ENCODE data around the gene TMEM18.

The TMEM18 gene

DNA sequence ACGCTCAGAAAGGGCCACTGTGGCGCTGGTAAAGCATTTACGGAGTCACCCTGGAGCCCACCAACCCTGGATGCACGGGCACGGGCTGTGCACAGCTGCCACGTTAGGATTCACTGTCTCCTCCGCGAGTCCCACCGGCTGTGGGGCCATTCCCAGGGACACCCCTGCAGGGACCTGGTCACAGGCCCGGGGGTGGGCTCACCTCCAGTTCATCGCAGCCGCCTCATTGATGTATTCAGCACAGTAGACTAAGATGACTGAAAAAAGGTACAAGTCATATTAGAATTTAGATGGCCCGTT, 4.7 kb downstream of the TMEM18 start:
- DNase-seq (ENCODE audit: low read depth, low spot score): no peak

DNA sequence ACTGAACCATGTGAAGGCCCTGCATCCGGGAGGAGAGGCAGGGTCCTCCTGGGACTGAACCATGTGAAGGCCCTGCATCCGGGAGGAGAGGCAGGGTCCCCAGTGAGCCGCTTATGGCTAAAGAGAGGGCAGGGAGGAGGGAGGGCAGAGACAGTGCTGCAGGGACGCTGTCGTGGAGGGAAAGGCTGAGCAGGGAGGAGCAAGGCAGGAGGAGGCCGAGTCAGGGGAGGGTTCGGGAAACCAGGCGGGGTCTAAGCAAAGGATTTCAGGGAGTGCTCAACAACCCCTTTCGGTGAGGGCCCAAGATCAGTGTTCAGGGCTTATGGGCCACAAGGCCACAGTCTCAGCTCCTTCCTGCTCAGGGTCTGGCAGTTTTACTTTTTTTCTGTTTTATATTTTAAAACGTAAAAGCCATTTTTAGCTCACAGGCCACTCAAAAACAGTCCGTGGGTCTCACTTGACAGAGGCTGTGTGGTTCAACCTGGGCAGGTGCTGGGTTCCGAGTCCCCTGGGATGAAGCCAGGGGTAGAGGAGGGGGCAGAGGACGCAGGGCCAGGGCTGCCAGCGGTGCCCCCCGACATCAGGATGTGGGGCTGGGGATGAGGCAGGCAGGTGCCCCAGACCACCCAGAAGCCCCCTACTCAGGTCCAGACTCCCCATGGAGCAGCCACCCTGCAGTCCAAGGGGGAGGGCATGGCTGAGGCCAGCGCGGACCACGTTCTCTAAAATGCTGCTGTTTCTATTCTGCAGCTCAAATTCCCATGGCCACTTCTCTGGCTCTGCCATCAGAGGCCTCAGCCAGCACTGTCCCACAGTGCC, 5.2 kb downstream of the TMEM18 start:
- DNase-seq (ENCODE audit: low read depth, low spot score): no peak

DNA sequence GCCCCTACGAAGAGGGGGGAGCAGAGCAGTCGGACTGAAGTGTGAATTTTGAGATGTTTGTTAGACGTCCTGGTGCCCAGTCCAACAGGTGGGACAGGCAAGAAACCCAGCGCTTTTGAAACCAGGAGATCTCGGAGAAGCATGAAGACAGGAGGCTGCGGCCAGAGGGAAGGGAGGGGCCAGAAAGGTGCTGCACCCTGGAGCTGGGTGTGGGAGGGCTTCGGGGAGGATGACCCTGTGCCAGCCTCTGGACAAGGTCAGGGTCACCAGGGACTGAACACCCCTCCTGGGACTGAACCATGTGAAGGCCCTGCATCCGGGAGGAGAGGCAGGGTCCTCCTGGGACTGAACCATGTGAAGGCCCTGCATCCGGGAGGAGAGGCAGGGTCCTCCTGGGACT, 6.1 kb downstream of the TMEM18 start:
- no peak for DNase-seq (ENCODE audit: low read depth, low spot score)

DNA sequence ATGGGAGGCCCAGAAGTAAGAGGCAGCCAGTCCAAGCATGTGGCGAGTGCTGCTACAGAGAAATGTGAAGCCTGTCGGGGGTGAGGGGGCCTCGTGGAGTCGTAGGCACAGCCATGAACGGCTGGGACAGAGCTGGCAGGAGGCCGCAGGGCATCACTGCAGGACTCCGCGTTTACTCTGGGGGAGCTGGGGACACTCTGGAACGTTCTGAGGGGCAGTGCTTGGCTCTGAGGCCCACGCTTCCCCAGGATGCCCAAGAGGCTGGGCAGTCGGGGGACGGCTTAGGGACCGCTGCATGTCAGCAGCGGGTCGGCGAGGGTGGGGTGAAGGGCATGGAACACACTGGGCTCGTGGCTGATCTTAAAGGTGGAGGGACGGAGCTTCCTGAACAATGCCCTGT, 6.6 kb downstream of the TMEM18 start:
- no peak for DNase-seq (ENCODE audit: low read depth, low spot score)

DNA sequence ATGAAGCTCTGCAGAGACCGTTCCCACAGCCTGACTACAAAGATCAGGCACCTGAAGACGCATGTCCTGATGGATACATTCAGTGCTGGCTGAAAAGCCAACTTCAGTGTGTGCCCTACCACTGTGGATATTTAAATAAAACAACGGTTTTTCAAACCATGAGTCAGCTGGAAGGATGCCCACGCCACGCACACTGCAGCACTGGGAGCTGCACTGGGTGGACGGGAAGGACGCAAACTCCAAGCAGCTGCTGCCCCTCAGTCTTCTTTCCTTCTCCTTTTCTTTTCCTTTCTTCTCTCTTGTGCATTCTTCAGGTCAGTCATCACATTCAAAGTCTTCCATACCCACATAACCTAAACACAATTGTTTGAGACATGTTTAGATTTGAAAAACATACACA, 7.9 kb downstream of the TMEM18 start:
- DNase-seq (ENCODE audit: low read depth, low spot score): no peak

DNA sequence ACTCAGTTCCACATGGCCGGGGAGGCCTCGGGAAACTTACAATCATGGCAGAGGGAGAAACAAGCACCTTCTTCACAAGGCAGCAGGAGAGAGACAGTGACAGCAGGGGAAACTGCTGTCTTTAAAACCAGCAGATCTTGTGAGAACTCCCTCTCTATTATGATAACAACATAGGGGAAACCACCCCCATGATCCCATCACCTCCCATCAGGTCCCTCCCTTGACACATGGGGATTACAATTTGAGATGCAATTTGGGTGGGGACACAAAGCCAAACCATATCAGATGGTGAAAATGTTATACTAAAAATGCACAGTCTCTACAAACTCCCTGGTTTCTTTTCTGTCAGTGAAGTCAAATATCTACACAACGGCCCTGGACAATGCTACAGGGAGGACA, 9.2 kb downstream of the TMEM18 start:
- DNase-seq (ENCODE audit: low read depth, low spot score): no peak

DNA sequence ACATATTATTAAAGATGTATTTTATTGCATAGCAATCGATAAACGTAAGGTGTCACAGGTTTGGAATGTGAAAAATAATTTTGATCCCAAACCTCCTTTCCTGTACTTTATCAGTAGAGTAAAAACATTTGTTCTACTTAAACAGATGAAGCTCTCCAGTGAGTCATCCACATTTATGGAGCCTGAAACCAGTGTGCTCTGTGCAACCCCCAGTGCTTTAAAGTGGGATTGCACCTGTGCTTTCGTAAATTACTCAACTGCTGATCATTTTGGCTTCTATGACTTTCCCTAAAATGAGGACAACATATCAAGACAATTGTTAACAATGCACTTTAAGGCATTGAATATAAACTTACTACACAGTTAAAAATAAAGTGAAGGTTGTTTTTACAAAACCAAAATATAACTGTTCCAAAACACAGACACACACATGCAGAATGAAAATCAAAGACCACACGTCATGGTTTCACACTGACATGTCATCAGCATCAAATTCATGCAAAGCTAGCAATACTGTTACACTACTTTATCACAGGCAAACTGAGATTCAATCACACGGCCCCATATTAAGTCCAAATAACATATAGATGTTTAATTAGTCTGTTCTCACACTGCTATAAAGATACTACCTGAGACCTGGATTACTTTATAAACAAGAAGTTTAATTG, 9.7 kb downstream of the TMEM18 start:
- DNase-seq (ENCODE audit: low read depth, low spot score): no peak

DNA sequence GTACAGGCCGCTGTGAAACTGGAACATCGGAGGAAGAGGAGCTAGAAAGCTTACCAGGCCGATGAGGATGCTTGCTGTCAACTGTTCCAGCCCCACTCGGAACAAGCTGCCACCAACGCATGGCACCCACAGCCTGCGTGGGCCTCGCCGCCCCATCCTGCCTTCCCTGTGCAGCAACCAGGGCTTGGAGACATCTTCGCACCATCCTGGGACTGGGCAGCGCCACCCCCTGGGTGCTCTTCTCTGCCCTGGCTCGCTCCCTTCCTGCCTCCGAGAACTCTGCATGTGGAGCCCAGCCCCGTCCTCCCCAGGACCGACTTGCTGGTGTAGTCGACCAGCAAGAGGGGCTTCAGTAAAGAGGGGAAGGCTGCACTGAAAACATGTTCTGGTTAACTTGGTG, 10.8 kb downstream of the TMEM18 start:
- DNase-seq (ENCODE audit: low read depth, low spot score): no peak

DNA sequence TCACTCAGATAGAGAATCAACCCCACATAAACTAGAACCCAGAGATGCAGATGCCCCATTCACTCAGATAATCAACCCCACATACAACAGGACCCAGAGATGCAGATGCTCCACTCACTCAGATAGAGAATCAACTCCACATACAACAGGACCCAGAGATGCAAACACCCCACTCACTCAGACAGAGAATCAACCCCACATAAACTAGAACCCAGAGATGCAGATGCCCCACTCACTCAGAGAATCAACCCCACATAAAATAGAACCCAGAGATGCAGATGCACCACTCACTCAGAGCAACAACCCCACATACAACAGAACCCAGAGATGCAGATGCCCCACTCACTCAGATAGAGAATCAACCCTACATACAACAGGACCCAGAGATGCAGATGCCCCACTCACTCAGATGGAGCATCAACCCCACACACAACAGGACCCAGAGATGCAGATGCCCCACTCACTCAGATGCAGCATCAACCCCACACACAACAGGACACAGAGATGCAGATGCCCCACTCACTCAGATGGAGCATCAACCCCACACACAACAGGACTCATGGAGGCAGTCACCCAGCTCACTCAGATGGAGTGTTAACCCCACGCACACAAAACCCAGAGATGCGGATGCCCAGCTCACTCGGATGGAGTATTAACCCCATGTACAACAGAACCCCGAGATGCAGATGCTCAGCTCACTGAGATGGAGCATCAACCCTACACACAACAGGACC, 11.7 kb downstream of the TMEM18 start:
- no peak for DNase-seq (ENCODE audit: low read depth, low spot score)

DNA sequence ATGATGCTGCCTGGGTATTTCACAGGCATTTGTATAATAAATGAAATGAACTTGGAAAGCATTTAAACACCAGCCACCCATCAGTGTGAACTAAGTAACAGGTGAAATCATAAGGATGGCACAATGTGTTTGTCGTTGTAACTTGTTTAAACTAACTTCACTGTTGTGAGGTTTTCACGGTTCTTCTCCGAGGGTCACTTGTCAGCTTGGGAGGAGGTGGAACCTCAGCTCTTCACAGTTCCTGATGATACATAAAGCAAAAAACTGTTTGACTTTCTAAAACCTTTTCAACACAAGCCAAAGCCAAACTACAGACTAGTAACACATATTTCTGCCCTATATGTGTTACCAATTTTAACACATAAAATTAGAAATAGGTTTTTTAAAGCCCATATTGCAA, 13.1 kb downstream of the TMEM18 start:
- no peak for DNase-seq (ENCODE audit: low read depth, low spot score)

DNA sequence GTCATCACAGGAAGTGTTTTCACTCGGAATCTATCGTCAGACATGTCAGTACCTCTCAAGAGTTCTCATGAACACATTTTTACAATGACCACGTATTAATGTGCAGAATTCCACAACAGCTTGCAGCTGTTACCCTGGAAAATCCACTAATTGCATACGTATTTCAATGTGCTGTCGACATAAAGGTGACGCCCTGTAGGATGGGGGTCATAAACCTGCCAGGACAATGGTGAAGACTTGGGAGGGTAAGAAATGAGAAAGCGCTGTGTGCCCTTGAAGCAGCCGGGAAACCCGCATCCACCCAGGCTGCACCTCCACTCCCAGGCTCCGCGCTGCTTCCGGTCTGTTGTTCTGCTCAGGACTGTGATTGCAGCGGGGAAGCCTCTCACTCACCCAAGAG, 14.0 kb downstream of the TMEM18 start:
- DNase-seq (ENCODE audit: low read depth, low spot score): no peak

DNA sequence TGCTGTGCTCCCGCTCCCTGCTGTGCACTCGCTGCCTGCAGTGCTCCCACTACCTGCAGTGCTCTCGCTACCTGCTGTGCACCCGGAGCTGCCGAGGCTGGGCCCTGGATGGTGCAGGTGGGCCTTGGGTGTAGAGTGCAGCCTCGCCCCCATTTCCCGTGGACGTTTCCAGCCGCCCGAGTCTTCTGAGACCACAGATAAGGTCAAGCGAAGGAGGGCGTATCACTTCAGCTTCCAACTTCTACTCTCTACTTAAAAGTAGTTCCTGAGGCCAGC, 15.9 kb downstream of the TMEM18 start:
- DNase-seq (ENCODE audit: low read depth, low spot score): no peak

DNA sequence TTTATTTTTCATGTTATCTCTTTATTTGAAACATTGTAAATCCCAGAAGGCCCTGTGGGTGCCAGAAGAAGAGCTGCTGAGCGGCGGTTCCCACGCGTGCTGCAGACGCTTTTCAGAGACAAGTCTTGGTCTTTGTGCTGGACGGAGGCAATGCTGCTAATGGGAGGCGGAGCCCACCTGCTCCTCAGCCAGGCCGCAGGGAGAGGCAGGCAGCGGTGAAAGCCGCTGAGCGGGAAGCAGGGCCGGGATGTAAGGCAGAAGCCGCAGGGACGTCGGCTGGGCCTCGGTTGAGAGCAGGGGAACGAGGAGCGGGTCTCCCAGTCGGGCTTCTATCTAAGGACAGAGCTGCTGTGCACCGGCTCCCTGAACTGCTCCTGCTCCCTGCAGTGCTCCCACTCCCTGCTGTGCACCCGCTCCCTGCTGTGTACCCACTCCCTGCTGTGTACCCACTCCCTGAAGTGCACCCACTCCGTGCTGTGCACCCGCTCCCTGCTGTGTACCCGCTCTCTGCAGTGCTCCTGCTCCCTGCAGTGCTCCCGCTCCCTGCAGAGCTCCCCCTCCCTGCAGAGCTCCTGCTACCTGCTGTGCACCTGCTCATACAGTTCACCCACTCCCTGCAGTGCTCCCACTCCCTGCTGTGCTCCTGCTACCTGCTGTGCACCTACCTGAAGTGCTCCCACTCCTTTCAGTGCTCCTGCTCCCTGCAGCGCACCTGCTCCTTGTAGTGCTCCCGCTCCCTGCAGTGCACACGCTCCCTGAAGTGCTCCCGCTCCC, 16.4 kb downstream of the TMEM18 start:
- no peak for DNase-seq (ENCODE audit: low read depth, low spot score)

DNA sequence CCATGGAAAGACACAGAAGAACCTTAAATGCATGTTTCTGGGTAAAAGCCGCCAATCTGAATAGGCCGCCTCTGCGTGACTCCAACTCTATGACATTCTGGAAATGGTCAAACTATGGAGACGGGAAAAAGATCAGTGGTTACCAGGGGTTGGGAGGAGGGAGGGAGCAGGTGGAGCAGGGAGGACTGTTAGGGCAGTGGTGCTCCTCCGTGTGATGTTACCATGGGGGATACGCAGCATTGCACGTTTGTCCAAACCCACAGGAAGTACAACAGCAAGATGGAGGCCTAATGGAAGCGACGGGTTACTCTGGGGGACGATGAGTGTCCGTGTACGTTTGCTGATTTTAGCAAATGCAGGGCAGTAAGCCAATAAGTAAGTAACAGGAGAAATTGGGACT, 17.2 kb downstream of the TMEM18 start:
- DNase-seq (ENCODE audit: low read depth, low spot score): no peak

DNA sequence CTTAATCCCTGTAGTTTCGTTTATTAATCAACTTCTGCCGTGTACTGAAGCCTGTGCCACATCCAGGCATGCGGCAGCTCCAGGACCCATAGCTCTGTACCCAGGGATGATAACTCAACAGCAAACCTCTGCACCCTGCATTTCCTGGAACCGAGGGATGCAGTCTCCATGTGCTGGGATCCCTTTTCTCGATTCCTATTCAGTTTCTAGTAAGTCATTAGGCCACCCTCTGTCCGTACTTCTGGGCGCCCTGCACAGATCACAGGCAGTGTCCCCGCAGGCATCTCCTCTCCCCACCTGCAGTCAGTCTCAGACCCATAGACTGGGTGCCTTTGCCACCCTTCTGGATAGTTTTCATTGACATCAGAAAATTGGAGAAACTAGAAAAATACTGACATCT, 18.8 kb downstream of the TMEM18 start:
- DNase-seq (ENCODE audit: low read depth, low spot score): no peak

DNA sequence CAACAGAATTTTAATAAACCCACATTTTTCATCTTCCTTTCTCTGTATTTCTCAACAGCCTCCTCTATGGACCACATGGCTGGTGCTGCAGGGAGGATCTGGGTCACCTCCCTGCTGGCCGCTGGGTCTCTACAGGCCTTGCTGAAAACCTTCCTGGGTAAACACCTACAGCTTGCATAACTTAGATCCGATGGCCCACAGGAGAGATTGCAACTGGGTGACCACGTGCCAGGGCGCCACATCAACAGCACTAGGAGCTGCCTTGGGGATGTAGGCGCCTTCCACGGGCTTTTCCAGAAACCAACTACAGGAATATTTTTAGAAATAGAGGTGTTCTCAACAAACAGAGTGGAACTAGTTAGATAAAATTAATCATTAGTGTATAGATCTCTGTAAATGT, 19.4 kb downstream of the TMEM18 start:
- DNase-seq (ENCODE audit: low read depth, low spot score): no peak

DNA sequence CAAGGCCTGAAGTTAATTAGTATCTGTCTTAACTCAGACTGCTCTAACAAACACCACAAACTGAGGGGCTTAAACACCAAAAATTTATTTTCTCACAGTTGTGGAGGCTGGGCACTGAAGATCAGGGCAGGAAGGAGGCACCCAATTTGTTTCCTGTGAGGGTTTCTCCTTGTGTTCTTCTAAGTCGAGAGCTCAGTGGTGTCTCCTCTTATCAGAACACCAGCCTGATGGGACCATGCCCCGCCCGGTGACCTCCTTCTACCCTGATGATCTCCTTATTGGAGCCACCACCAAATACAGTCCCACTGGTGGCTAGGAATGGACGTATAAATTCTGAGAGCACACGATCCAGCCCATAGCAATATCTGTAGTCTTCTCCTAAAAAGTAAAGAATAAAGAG, 20.5 kb downstream of the TMEM18 start:
- DNase-seq (ENCODE audit: low read depth, low spot score): no peak

DNA sequence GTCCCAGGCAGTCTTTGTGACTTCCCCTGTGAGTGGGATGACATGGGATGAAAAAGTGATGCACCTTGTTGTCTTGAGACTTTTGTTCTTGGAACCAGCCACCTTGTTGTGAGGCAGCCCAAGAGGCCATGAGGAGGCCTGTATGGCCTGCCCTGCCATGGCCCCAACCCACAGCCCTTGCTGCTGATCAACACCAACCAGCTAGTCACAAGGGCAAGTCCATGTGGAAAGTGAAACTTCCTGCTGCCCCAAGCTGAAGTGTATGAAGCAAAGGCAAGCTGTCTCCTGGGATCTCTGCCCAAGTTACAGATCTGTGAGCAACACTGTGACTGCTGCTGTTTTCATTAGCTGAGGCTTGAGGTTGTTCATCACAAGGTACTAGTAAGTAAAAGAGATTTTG, 21.6 kb downstream of the TMEM18 start:
- DNase-seq (ENCODE audit: low read depth, low spot score): no peak

DNA sequence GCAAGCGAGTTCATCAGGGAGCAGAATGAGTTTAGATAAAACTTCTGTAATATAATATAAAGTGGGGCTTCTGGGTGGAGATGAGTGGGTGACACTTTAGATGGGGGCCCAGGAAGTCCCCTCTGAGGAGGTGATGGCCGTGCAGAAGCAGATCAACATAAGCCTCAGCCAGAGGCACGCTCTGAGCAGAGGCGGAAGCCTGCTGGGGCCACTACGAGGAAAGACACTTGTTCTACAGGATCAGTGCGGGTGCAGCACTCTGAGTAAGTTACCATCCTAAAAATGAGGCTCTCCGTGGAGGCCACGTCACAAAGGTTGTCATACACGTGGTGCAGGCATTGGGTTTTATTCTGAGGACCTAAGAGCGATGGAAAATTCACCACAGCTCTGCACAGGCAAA, 22.3 kb downstream of the TMEM18 start:
- DNase-seq (ENCODE audit: low read depth, low spot score): no peak

DNA sequence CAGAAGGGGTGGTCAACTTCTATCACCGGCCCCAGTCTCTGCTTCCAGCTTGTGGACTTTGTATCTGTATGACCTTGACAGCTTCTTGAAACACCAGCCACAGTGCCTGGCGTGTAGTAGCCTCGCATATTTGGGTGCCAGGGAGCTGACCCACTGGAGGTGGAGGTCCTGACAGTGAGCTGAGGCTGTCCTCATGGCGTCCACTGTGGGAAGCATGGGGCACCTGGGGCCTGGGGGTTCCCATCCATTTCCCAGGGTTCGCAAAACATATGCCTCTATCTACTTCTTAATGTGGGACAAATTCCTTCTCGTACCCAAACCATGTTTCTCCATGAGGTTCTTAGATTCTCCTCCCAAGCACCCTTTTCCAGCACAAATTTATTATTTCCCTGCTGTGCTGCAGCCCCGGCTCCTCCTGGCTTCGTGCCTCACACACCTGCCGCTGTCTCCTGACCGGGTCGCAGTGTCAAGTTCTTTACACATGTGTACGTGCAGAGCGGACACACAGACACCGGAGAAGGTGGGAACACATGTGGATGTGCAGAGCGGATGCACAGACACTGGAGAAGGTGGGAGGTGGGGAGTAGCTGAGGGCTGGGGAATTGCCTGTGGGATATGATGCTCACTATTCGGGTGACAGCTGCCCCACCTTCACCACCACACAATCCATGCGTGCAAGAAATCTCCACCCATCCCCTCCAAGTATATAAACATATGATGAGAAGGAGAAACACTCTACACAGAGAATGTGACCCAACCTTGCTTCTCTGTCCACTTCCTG, 23.4 kb downstream of the TMEM18 start:
- no peak for DNase-seq (ENCODE audit: low read depth, low spot score)

DNA sequence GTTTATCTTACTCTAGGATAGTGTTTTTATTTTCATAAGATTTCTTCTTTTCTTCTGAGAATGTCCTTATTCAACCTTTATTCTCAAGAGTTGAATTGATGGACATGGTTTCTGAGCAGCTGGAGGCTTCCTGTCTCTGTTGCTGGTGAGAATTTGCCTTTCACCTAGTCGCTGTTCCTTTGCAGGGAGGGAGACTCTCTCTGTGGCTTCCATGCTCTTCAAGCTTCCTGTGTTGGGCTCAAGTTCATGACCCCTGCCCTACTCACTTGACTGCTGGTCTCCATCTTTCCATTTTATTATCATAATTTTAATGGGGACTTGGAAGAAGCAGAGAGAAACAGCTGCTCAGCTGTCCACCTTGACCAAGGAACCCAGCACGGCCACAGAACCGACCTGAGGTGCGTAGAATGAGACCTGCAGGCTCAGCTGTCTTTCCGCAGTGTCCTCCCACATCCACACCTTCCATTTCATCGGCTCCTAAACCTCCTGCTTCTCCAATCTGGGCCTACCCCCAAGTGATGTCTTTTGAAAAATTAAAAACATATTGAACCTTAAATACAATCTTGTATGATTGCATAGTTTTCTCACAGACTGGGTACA, 24.2 kb downstream of the TMEM18 start:
- no peak for DNase-seq (ENCODE audit: low read depth, low spot score)

All from brain pericyte (primary cell).